ENCODE measurements around the gene BRD7.

GRCh38 chr16:50396761-50397535 lies 28.2 kb upstream of the BRD7 start:
- no peak for TF ChIP-seq POLR2A (IDR thresholded peaks at IDR 0.05)
- TF ChIP-seq, protein P1, sequence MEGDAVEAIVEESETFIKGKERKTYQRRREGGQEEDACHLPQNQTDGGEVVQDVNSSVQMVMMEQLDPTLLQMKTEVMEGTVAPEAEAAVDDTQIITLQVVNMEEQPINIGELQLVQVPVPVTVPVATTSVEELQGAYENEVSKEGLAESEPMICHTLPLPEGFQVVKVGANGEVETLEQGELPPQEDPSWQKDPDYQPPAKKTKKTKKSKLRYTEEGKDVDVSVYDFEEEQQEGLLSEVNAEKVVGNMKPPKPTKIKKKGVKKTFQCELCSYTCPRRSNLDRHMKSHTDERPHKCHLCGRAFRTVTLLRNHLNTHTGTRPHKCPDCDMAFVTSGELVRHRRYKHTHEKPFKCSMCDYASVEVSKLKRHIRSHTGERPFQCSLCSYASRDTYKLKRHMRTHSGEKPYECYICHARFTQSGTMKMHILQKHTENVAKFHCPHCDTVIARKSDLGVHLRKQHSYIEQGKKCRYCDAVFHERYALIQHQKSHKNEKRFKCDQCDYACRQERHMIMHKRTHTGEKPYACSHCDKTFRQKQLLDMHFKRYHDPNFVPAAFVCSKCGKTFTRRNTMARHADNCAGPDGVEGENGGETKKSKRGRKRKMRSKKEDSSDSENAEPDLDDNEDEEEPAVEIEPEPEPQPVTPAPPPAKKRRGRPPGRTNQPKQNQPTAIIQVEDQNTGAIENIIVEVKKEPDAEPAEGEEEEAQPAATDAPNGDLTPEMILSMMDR (IDR thresholded peaks at IDR 0.05): no peak
